Neuron (in vitro differentiated cells): ENCODE data around the gene CCNY.

Experiments
- H2AFZ ChIP-seq: one replicate; pipeline ENCODE4 v1.6.1; 2013; ENCODE audit warnings: low read depth, mild to moderate bottlenecking, inconsistent platforms, low read length, moderate library complexity
- H3K27me3 ChIP-seq: one replicate; pipeline ENCODE4 v1.6.1; 2013; ENCODE audit warnings: low read length; ENCODE audit not compliant: insufficient read depth
- H3K36me3 ChIP-seq: one replicate; pipeline ENCODE4 v1.6.1; 2013; ENCODE audit warnings: low read length; ENCODE audit not compliant: insufficient read depth
- H3K4me1 ChIP-seq: one replicate; pipeline ENCODE4 v1.6.1; 2013; ENCODE audit warnings: low read length; ENCODE audit not compliant: insufficient read depth
- H3K4me3 ChIP-seq: 2 replicates; pipeline ENCODE4 v1.5.1; 2013; ENCODE audit warnings: mild to moderate bottlenecking, low read length, moderate library complexity
- H3K9me3 ChIP-seq: one replicate; pipeline ENCODE4 v1.6.1; 2013; ENCODE audit warnings: low read length

Gene CCNY

DNA sequence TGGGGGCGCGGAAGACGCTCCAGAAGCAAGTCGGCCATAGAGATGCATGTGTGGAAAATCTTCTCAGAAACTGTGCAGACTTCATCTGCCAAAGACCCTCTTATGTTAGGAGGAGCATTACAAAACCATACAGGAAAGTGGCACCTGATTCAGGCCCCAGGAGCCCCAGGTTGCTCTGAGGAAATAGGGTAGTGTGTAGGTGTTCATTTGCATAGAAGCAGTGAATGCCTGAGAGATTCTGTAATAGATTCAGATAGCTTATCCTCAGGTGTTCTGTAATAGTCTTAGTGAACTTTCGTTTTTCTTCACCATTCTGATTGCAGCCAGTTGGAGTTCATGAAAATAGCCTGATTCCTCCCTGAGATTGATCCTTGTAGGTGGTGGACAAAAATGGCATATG lies 162.4 kb downstream of the CCNY start:
- peaks cover 15% of the 10 kb centered on the region for H3K4me1 ChIP-seq
- H3K27me3 ChIP-seq = no peaks in the 10 kb centered on the region
- no peaks in the 10 kb centered on the region for H3K36me3 ChIP-seq
- H3K4me3 ChIP-seq = no peak overlapping the region
- H3K9me3 ChIP-seq = no peaks in the 10 kb centered on the region
- no peak overlapping the region for H2AFZ ChIP-seq

DNA sequence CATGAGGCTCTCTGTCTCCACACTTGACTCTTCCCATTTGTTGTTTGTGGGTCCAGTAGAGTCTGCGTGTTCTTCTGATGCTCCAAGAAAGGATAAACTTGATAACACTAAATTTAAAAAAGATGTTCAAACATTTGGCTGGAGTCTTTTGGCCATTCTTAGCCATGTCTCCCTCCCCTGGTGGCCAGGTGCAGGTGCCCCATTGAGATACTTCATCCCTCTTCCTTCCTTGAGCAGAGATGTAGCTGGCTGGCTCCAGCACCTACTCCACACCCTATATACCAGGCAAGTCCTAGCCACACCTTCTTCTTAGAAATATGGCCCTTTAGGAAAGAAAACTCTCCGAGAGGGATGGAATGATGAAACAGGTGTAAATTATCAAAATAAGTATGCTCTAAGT lies 165.6 kb downstream of the CCNY start:
- Histone ChIP-seq H3K9me3 (no peaks in the 10 kb centered on the region), H3K4me3 (no peak overlapping the region), H2AFZ (no peak overlapping the region), H3K36me3 (no peaks in the 10 kb centered on the region), H3K4me1 (no peaks in the 10 kb centered on the region), H3K27me3 (no peaks in the 10 kb centered on the region)

- H2AFZ ChIP-seq = no peak overlapping the region
- no peaks in the 10 kb centered on the region for H3K9me3 ChIP-seq
- H3K4me3 ChIP-seq = no peak overlapping the region
- no peaks in the 10 kb centered on the region for H3K36me3 ChIP-seq
- H3K4me1 ChIP-seq = no peaks in the 10 kb centered on the region
- H3K27me3 ChIP-seq = no peaks in the 10 kb centered on the region
These were observed 166.4 kb downstream of the CCNY start for GRCh38 chr10:35502692-35503091.

- Histone ChIP-seq H3K4me1 (no peaks in the 10 kb centered on the region), H2AFZ (no peak overlapping the region), H3K27me3 (no peaks in the 10 kb centered on the region), H3K4me3 (no peak overlapping the region), H3K9me3 (no peaks in the 10 kb centered on the region), H3K36me3 (no peaks in the 10 kb centered on the region)
These were observed 167.3 kb downstream of the CCNY start for GRCh38 chr10:35503578-35503977.

- no peak overlapping the region for H2AFZ ChIP-seq
- H3K27me3 ChIP-seq = no peaks in the 10 kb centered on the region
- H3K4me3 ChIP-seq = no peak overlapping the region
- H3K4me1 ChIP-seq = no peaks in the 10 kb centered on the region
- H3K9me3 ChIP-seq = no peaks in the 10 kb centered on the region
- no peaks in the 10 kb centered on the region for H3K36me3 ChIP-seq
These were observed 167.8 kb downstream of the CCNY start for GRCh38 chr10:35504132-35504531.

GRCh38 chr10:35505241-35505873 lies 169.0 kb downstream of the CCNY start:
- no peaks in the 10 kb centered on the region for H3K9me3 ChIP-seq
- no peaks in the 10 kb centered on the region for H3K27me3 ChIP-seq
- H3K36me3 ChIP-seq = no peaks in the 10 kb centered on the region
- H2AFZ ChIP-seq = no peak overlapping the region
- no peaks in the 10 kb centered on the region for H3K4me1 ChIP-seq
- H3K4me3 ChIP-seq = no peak overlapping the region

DNA sequence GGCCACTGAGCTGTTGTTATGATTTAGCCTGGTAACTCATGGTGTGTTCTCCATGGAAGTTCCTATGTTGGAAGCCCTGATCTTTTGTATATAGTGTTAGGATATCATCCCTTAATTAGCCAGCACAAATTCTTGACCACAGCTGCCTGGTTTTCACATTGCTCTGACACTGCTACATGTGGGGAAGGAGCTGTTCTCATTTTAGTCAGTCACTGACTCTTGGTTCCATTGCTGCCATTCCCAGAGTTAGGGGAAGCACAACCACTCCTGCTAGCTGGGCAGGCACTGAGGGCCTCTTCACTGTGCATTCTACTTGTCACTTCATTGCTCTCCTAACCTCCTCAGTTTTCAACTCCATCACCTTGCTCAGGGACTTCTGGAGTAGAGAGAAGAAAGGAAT lies 170.4 kb downstream of the CCNY start:
- Histone ChIP-seq H3K9me3 (peaks cover 2% of the 10 kb centered on the region), H3K4me1 (no peaks in the 10 kb centered on the region), H3K27me3 (no peaks in the 10 kb centered on the region), H3K4me3 (no peak overlapping the region), H3K36me3 (no peaks in the 10 kb centered on the region), H2AFZ (no peak overlapping the region)

DNA sequence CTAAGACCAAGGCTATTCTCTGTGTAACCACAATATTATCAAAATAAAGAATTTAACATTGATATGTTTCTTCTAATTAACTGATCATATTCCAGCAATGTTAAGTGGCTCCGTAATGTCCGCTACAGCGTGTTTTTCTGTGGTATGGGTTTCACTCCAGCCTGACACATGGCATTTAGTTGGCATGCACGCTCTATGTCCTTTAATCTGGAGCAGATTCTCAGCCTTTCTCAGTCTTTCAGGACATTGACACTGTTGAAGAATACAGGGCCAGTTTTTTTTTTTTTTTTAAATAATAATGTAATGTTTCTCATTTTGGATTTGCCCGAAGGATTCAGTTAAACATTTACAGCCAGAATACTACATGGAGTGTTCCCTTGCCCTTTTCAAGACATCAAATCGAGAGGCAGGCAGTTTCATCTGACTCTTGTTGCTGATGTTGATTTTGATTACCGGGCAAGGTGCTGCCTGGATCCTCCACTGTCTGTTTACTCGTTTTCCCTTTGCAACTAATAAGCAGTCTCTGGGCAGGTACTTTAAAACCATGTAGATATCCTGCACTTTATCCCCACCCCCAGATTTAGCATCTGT lies 171.3 kb downstream of the CCNY start:
- Histone ChIP-seq H2AFZ (no peak overlapping the region), H3K36me3 (no peaks in the 10 kb centered on the region), H3K4me1 (no peaks in the 10 kb centered on the region), H3K9me3 (peaks cover 2% of the 10 kb centered on the region), H3K4me3 (no peak overlapping the region), H3K27me3 (no peaks in the 10 kb centered on the region)

- Histone ChIP-seq H3K4me1 (no peaks in the 10 kb centered on the region), H3K9me3 (peaks cover 2% of the 10 kb centered on the region), H2AFZ (no peak overlapping the region), H3K27me3 (no peaks in the 10 kb centered on the region), H3K36me3 (no peaks in the 10 kb centered on the region), H3K4me3 (no peak overlapping the region)
These were observed 172.3 kb downstream of the CCNY start for GRCh38 chr10:35508647-35509046.

DNA sequence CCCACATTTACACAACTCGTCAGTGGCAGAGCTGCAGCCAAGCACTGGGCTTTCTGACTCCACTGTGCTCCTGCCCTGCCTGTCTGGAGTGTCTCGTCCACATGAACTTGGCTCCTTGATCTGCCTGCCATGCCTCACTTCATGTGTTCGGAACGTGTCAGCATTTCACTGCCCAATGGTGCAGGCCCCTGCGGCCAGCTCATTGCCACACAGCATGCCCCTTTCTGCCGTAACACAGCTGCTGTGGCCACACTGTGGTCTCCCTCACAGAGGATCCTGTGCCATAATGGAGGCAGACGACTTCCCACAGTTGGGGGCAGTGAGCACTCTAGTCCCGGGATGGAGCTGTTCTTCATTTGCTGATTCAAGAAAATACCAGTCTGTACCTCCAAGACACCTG lies 174.6 kb downstream of the CCNY start:
- Histone ChIP-seq H3K36me3 (no peaks in the 10 kb centered on the region), H3K27me3 (no peaks in the 10 kb centered on the region), H2AFZ (no peak overlapping the region), H3K4me1 (no peaks in the 10 kb centered on the region), H3K4me3 (no peak overlapping the region), H3K9me3 (peaks cover 2% of the 10 kb centered on the region)

- Histone ChIP-seq H2AFZ (no peak overlapping the region), H3K9me3 (peaks cover 2% of the 10 kb centered on the region), H3K27me3 (no peaks in the 10 kb centered on the region), H3K36me3 (no peaks in the 10 kb centered on the region), H3K4me1 (no peaks in the 10 kb centered on the region), H3K4me3 (no peak overlapping the region)
These were observed 175.3 kb downstream of the CCNY start for GRCh38 chr10:35511647-35512046.

DNA sequence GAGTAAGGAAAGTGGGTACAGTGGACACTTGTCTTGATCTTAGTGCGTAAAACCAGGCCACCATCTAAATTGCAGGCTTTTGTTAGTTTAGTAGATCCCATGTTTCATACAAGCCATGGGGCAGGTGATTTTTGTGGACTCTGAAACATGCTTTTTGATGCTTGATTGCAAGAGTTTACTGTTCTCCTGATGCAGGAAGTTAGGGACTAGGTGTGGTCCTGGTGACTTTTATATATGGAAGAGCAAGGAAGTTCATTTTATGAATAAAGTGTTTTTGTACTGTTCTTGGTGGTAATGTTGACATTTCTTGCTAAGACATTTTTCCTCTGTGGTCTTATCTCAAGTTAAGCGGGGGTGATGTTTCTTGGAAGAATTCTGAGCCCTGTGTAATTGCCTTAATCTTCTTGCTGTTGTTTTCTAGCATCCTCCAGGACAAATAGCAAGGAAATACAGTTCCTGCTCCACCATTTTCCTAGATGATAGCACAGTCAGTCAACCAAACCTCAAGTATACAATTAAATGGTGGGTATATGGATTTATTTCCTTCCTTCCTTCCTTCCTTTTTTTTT lies 179.9 kb downstream of the CCNY start:
- Histone ChIP-seq H2AFZ (no peak overlapping the region), H3K36me3 (no peaks in the 10 kb centered on the region), H3K9me3 (no peaks in the 10 kb centered on the region), H3K4me1 (peaks cover 2% of the 10 kb centered on the region), H3K4me3 (no peak overlapping the region), H3K27me3 (no peaks in the 10 kb centered on the region)

DNA sequence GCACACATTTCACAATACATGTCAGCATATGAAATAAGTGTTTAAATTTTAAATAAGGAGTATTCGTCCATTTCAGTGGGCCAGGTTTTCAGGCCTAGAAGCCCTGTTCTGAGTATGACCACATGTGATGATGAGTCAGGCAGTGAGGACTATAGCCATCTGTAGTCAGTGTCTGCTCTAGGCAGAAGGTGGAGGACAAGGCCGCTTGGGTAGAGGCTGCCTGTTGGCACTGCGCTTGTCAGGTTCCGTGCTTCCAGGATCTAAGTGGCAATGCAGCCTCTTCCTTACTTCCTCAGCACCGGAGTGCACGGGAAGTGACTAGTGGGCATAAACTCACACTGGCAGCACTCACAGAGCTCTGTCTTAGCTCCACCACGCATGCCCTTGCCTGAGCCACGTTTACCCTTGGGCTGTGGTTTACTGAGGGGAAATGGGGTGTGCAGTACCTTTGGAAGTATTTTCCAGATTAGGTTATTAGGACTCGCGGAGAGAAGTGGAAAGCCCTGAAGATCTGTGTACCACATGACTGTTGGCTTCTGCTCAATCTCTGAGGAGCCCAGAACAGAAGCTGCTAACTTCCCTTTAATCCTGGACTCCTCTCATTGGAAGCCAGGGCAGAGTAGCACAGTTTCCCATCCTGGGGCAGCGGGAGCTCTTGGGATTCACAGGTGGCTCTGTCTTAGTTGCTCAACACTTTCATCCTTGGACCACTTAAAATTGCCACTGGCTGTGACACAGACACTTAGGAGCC lies 181.3 kb downstream of the CCNY start:
- no peak overlapping the region for H3K4me3 ChIP-seq
- H3K36me3 ChIP-seq = no peaks in the 10 kb centered on the region
- no peaks in the 10 kb centered on the region for H3K27me3 ChIP-seq
- H2AFZ ChIP-seq = no peak overlapping the region
- H3K9me3 ChIP-seq = no peaks in the 10 kb centered on the region
- H3K4me1 ChIP-seq = peaks cover 2% of the 10 kb centered on the region
